Central memory CD4-positive, alpha-beta T cell (primary cell): ENCODE data around the gene GBP1.
"Not testable (repeated sequence)": the region's sequence is repeated elsewhere in the genome, so short reads cannot be mapped to it uniquely, and the experiment has no call there.

Source experiments
- DNase-seq: peaks from one replicate; pipeline ENCODE4 v3.0.0; 2022
- total RNA-seq, 3 experiments: gene quantifications; one replicate each; lab custom pipeline; 2026; lab: John Stamatoyannopoulos, UW

The GBP1 gene, protein sequence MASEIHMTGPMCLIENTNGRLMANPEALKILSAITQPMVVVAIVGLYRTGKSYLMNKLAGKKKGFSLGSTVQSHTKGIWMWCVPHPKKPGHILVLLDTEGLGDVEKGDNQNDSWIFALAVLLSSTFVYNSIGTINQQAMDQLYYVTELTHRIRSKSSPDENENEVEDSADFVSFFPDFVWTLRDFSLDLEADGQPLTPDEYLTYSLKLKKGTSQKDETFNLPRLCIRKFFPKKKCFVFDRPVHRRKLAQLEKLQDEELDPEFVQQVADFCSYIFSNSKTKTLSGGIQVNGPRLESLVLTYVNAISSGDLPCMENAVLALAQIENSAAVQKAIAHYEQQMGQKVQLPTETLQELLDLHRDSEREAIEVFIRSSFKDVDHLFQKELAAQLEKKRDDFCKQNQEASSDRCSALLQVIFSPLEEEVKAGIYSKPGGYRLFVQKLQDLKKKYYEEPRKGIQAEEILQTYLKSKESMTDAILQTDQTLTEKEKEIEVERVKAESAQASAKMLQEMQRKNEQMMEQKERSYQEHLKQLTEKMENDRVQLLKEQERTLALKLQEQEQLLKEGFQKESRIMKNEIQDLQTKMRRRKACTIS
- total RNA-seq: 67.3 to 201 (median 86.9) reads per million in 3 experiments

DNA sequence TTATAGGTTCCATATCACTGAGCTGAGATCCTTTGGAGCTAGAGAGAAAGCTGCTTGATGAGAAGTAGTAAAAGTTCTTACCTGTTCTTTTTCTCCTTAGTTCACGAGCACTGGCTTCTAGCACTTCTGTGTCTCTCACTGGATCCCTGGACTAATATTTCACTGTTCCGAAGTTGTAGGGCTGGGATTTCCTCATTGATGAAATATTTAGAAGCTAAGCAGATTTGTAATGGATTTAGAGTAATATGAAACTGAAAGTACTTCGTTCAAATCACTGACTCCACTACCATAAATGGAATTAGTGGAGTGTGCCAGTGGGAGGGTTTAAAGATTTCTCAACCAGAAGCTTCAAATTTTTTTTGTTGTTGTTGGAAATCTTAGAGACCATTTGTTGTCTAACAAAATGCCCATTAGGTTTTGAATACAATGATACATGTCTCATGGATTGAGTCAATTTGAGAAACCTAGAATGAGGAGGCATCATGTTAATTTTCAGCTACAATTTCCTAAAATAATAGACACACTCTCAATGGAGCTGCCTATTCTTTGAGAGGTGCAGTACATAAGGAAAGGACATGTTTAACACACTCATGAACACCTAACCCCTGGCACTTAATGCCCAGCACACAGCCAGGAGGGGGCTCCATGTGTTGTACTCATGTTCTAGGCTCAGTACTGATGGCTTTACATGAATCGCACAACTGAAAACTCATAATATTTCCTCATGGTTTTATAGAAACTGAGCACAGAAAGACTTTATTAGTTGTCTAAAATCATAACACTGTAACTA lies at the start of gene GBP1:
Gene GBP1, minus strand, starts transcription at position 130 of the 790 bp plus-strand sequence. CDS start 1,974 bp downstream, outside the sequence.
- peak; percentile 48 for DNase-seq

DNA sequence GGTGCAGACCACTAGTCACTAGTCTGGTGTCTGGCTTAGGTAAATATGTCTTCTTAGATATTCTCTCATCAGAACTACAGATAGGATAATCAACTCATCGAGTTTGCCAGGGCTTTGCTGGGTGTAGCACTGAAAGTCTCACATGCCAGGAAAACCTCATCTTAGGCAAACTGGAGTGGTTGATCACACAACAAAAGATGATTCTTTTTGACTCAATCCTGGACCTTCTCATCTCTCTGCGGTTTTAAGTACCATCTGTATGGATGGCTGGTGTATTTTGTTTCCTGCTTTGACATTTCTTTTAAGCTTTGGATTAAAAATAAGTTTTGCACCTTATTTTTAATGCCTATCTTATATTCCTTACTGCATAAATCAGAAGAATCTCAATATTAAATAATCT lies 49.7 kb upstream of the GBP1 start:
- no peak for DNase-seq

DNA sequence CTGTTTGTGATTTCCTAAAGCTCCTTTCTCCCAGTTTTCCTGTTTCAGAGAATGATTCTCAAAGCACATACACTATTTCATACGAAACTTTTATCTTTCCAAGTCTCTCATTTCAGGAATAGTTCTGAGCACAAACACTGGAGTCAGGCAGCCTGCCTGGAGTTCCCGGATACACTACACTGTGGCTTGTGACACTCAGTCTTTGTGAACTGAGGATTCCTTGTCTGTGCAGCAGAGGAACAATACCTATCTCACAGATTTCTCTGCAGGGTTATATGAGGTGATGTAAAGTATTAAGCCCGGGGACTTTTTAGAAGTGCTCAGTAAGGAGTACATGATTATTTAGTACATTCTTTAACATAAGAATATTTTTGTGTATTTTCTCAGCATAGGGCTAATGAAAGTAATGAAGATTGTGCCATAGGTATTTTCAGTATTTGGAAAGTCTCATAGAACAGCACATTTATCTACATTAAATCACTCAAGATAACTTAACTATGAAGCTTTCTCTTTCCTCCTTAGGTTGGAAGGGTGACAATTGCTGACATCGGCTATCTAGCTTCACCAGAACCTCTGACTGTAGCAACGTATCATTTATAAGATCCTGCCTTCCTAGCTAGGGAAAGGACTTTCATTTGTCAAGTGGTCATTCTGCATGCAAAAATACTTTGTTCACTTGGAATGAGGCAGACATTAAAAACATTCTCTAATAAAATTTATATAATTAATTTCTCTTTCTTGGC lies 48.0 kb upstream of the GBP1 start:
- DNase-seq: no peak

DNA sequence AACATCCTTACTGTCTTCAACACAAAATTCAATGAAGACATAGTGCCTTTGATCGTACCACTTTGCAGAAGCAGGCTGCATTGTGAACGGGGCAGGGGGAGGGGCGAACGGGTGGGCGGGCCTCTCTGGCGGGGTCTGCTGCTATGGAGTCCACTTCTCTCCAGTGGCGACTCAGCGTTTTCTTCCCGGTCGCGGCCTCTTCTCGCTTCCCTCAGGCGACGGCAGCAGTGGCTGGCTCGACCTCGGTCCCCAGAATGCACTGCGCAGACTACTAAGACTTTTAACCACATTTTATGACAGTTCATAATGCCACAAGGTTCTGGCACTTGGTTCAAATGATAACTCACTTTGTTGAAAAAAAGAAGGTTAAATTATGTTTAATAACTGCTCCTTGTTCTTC lies 39.7 kb upstream of the GBP1 start:
- DNase-seq: no peak

DNA sequence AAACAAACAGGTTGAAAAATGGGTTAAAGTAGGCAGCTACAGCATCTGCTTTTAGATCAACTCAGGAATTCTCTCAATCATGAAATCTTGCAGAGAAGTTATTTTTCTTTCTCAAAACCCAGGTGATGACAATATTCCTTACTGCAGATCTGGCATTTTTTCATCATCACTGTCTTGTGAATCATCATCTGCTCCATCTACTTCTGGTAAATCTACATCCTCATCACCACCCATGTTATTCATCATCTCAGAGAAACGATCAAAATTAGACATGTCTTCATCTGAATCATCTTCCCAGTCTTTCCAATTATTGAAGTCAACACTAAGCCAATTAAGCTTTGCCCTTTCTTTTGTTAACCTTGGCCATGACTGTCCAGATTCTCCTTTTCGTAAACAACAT lies 39.1 kb upstream of the GBP1 start:
- DNase-seq: no peak

DNA sequence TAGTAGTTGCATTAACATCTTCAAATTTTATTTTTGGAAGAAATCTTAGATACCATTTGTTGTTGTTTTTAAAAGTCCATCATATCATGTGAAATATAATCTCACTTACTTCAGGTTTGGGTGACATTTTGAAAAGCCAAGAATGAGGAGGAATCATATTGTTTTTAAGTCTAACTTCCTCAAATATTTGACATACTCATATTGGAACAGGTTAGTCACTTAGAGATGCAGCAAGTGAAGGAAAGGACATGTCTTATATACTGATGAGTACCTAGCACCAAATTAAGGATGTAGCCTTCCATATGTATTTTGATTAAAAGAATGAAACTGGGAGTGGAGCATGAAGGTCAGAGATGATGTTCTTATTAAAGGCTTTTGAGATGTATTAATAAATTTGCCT lies 37.0 kb upstream of the GBP1 start:
- DNase-seq: no peak

DNA sequence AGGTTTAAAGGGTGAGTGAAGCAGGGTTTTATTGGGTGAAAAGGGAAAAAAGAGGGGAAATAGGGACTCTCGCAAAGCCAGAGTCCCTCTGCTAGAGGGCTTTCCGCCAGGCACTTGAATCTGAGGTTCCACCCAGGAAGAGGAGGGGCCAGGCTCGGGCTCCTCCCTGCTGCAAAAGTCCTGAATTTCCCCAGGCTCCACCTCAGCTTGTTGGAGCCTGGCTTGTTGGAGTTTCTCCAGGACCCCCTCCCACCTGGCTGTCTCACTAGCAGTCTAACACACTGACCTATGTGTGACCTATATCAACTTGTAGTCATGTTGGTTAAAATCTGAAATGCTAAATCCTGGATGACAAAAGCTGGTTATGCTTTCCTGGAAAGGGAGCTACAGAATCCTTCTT lies 35.4 kb upstream of the GBP1 start:
- no peak for DNase-seq

DNA sequence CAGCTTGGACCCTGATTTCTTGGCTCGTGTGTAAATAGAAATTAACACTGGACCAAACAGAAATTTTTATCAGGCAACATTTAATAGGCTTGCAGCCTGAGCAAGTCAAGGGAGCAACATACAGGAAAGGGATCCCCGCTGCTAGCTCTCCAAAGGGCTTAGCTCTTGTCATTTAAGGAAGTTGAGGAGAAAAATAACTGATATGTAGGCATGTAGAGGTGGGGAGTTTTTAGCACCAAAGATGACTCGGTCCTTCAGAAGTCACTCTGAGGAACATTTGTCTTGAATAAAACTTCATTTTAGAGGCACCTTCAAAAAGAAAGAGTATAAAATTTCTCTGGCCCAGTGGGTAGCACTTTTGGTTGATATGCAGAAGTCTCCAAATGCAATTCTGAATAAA lies 33.8 kb upstream of the GBP1 start:
- no peak for DNase-seq

DNA sequence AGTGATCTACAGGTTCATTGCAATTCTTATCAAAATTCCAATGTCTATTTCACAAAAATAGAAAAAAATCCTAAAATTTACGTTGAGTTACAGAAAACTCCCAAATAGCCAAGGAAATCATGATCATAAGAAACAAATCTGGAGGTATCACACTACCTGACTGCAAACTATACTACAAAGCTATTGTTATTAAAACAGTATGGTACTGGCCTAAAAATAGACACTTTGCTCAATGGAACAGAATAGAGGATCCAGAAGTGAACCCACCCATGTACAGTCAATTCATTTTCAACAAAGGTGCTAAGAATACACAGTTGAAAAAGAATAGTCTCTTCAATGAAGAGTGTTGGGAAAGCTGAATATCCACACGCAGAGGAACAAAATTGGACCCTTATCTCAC lies 30.7 kb upstream of the GBP1 start:
- no peak for DNase-seq

DNA sequence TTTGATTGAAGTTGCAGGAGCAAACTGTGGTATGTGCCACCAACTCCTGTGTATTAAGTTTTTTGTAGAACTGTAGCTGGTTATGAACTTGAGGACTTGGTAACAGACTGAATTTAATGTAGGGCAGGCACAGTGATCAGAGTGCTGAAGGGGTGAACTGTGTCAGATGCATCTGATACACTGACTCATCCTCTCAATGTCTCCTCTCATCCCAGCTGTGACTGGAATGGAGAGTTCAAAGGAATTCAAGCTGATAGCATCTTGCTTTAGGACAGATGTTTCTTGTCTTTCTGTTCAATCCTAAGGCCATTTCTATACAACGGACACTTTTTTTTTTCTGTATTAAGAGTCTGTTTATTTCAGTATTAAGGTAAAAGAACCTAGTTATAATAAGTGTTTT lies 25.0 kb upstream of the GBP1 start:
- DNase-seq: no peak

DNA sequence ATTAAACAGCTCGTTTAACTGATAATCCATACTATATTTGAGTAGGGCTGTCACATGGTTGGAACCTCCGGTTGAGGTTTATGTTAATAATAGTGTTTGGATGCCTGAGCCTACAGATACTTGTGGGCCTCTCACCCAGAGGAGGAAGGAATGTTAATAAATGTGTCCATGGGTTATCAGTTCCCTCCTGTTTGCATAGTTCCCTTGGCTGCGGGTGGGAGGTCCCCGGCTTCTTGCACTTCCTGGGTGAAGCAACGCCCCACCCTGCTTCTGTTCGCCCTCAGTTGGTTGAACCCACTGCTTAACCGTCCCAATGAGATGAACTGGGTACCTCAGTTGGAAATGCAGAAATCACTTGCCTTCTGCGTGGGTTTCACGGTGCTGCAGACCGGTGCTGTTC lies 23.6 kb upstream of the GBP1 start:
- DNase-seq: no peak

DNA sequence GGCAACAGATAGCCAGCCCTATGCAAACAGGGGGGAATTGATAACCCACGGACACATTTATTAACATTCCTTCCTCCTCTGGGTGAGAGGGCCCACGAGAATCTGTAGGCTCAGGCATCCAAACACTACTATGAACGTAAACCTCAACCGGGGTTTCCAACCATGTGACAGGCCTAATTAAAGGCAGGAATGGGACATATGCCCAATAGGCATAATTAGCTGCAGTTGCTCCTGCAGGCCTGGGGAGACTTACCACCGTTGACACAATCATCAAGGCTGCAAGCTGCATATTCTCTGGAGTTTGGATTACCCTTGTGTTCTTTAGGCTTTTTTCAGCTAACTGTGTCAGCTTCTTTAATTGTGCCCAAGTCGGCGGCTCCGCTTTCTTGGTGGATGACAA lies 22.2 kb upstream of the GBP1 start:
- no peak for DNase-seq

DNA sequence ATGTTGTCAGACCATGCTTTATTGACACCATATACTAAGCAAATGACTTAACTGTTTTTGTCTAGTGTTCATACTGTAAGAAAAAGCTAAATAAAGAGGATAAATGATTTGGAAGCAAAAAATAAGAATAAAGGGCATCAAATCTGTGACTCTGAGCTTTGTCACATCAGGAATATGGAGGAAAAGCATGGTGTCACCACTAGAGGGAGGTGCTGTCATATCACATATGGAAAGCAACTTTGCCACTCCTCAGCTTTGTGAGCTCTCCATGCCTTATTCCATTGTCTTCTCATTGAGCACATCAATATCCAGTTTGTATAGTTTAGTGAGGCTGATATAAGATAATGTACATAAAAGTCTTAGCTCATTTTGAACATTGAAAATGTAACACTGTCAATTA lies 20.8 kb upstream of the GBP1 start:
- peak; percentile 52 for DNase-seq

DNA sequence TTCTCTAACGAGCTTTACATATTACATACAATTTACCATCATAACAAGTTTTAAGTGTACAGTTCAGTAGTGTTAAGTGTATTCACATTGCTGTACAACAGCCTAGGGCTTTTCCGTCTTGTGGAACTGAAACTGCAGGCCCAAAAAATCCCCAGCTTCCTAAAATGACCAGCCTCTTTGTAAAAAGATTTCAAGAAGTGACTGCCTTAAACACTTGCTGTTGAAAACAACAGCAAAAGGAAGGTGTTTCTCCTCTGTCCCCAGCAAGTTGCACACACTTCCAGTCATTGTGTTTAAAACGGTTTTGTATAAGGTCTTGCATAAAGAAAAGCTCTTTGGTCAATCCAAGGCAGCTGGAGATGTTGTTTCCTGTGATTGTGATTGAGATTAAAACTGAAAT lies 16.0 kb upstream of the GBP1 start:
- DNase-seq: no peak

DNA sequence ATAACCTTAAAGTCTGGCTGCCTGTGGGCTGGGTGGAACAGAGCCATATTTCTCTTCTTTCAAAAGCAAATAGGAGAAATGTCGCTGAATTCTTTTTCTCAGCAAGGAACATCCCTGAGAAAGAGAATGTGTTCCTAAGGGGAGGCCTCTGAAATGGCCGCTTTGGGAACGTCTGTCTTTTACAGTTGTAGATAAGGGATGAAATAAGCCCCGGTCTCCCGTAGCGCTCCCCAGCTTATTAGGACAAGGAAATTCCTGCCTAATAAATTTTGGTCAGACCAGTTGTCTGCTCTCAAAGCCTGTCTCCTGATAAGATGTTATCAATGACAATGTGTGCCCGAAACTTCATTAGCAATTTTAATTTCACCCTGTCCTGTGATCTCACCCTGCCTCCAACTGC lies 15.1 kb upstream of the GBP1 start:
- not testable (repeated sequence) for DNase-seq

DNA sequence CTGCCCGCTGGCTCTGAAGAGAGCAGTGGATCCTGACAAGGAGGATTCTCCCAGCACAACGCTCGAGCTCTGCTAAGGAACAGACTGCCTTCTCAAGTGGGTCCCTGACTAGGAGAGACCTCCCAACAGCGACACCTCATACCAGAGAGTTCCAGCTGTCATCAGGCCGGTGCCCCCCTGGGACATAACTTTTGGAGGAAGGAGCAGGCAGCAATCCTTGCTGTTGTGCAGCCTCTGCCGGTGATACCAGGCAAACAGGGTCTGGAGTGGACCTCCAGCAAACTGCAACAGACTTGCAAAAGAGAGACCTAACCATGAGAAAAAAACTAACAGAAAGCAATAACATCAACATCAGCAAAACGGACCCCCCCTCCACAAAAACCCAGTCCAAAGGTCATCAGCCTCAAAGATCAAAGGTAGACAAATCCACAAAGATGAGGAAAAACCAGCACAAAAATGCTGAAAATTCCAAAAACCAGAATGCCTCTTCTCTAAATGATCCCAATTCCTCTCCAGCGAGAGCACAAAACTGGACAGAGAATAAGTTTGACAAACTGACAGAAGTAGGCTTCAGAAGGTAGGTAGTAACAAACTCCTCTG lies 7.6 kb upstream of the GBP1 start:
- DNase-seq: not testable (repeated sequence)

DNA sequence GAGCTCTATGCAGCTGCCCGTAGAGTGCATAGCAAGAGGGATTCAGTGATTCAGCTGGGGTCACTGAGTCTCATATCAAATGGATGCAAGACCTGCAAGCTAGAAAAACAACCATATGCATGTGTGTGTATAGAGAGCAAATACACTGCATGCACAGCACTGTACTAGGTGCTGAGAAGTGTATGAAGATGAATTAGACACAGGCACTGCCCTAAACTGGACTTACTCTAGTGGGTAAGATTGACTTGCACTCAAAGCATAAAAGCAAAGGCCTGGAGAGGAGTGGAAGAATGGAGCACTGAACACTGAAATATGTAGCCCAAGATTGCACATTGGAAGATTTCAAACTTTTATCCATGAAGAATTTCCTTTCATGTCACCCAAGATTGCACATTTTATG lies 5.5 kb upstream of the GBP1 start:
- DNase-seq: no peak

DNA sequence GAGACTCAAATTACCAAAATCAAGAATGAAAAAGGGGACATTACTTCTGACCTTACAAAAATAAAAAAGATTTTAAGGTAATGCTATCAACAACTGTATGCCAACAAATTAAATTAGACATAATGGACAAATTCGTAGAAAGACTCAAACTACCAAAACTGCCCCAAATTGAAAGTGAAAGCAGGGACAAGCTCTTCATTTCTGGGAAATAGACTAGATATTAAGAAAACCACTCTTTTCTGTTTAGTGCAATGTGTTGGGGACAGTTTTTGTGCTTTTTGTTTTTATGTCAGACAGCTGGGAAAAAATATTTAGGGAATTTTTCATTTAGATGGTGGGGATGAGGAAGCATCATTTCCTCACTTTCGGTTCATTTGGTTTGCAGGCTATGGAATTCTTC lies 4.9 kb upstream of the GBP1 start:
- peak; percentile 19 for DNase-seq

DNA sequence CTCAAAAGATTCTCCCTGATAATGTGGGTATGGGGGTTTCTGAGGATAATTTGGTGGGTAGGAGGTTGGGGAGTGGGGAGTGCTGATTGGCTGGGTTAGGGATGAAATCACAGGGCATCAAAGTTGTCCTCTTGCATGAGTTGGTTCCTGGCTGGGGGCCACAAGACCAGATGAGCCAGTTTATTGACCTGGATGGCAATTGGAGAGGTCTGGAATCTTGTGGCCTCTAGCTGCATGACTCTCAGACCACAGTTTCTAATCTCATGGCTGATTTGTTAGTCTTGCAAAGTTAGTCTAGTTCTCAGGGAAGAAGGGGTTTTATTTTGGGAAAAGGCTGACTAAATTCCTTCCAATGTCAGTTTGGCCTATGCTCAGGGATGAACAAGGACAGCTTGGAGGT lies 3.3 kb upstream of the GBP1 start:
- DNase-seq: no peak

DNA sequence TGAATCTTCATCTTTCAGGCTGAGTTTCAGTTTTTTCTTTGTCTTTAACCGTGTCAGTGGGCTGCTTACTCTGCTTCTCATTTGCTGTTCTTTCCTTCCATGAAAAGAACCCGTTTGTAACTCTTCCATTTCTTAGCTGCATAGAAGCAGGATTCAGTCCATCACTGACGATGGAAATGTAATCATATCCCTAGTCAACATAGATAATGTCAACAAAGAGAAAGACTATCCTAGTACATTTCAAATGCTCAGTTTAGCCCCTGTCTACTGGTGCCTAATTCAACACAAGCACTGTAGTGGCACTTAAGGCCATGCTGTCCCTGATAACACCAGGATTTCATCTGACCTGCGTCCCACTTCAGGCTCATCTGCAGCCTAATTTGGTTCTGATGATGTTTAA lies 376 bp downstream of the GBP1 start:
- DNase-seq: no peak

DNA sequence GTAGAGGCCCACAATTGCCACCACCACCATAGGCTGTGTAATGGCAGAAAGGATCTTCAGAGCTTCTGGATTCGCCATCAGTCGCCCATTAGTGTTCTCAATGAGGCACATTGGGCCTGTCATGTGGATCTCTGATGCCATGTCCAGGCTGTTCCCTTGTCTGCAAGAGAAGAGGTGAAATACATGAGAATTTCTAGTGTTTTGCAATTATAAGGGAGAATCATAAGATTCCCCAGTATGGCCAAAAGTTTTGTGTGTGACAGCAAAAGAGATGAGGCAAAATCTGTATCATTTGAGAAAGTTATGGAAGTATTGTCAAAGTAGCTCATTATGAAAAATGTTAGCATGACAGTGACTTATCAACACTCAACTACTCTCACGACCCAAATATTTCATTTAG lies 1.9 kb downstream of the GBP1 start:
- DNase-seq: no peak

DNA sequence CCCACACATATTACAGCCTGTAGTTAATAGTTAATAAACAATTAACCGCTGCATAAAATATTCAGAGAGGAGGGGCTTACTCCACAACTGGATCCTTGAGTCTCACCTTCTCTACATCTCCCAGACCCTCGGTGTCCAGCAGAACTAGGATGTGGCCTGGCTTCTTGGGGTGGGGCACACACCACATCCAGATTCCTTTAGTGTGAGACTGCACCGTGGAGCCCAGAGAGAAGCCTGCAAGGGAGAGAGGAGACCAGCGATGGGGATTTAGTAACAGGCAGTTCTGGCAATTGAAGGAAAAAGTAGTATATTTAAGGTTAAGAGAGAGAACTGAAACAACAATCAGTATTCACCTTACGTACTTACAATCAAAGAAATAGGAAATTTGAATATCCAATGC lies 4.9 kb downstream of the GBP1 start:
- no peak for DNase-seq

DNA sequence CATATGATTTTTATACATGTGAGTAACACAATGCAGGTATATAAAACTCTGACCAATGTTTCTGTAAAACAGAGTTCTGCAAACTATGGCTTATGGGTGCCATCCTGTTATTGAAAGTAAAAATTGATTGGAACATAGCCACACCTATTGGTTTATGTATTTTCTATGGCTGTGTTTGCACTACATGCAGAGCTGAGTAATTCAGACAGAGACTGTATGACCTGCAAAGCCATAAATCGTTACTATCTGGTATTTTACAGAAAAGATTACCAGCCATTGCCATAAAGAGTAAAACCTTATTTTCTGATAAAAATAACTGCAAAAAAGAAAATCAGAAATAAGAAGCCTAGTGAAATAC lies 13.1 kb downstream of the GBP1 start:
- DNase-seq: no peak
